Measurements from ENCODE around the gene DDAH1.

The DDAH1 gene

GRCh38 chr1:85467929-85468540 lies 3.1 kb upstream of the DDAH1 start:
- DNase-seq = no peak

DNA sequence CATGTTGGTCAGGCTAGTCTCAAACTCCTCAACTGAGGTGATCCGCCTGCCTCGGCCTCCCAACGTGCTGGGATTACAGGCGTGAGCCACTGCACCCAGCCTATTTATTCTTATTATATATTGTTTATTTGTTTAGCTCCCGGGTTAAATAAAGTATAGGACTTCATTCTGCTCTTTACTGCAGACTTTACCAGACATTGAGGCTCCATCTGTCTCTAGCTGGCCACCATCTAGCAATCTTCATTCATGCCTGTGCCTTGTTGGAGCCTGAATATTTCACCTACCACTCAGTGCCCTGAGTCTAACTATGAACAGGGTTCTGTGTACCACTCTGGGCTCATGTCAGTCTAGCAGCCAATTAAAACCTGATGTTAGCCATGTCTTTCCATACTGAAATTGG lies 2.1 kb upstream of the DDAH1 start:
- no peak for DNase-seq

DNA sequence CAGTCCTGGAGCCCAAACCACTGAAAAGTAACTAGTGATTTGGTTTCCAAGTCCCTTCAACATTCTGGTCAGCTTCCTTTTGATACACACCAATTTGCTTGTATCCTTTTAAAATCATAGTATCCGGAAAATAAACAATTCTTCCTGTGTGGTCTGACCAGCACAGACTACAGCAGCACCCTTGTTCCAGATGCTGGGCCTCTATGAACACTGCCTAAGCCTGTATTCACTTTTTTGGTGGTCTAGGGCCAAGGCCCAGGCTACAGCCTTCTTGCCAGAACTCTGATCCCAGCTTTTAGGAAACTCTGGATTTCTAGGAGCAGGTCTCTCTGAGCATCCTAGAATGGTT lies 801 bp upstream of the DDAH1 start:
- DNase-seq = no peak

DNA sequence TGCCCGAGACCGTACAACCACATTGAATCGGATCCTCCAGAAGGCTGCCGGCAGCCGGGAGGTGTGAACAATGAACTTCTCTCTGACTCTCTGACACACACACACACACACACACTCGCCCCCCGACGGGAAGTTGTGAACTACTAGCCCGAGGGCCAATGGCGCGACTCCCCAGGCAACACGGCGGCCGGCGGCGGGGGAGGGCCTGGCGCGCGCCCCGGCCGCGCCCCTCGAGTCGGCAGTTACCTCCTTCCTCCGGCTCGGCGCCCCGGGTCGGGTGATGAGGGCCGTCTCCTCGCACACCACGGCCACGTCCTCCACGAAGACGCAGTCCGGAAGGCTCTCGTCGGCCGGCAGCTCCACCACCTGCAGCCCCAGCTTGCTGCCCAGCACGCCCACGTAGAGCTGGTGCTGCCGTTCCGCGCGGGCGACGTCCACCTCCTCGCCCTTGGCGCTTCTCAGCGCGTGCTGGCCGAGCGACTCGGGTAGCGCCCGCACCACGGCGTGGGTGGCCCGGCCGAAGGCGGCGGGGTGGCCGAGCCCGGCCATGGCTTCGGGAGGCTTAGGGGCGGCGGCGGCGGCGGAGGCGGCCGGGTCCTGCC lies 361 bp downstream of the DDAH1 start:
- DNase-seq = no peak

GRCh38 chr1:85463731-85464496 lies 1.0 kb downstream of the DDAH1 start:
- DNase-seq = peak in 1 of 2 experiments; percentile 24

GRCh38 chr1:85462931-85463649 lies 1.9 kb downstream of the DDAH1 start:
- DNase-seq = no peak

DNA sequence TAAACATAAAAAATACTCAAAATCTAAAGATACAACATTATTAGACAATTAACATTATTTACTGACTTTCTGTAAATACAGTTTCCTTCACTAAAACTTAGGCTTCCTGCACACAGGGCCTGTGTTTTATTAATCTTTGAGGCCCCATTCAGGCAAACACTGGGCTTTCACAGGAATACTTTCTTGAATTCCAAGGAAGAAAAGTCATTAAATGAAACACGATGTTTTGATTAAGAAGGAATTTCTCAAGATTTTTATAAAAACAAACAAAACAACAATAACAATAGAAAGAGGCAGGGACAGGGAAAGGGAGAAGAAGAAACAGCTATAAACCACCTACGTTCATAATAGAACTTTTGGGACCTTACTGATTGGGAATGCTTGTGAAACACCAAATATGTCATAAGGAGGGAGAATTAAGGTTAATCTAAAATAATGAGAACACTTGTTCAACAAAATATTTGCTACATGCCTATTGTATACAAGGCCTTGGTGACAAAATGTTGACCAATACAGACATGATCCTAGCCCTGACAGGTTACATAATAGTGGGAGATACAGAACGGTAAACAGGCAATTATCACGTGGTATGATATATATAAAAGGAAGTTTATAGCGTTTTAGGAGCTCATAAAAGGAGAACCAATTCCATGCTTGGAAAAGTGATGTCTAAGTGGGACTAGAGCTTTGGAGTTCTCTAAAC lies 3.6 kb downstream of the DDAH1 start:
- DNase-seq = no peak

- no peak for DNase-seq
These were observed 4.3 kb downstream of the DDAH1 start for GRCh38 chr1:85460555-85461088.

DNA sequence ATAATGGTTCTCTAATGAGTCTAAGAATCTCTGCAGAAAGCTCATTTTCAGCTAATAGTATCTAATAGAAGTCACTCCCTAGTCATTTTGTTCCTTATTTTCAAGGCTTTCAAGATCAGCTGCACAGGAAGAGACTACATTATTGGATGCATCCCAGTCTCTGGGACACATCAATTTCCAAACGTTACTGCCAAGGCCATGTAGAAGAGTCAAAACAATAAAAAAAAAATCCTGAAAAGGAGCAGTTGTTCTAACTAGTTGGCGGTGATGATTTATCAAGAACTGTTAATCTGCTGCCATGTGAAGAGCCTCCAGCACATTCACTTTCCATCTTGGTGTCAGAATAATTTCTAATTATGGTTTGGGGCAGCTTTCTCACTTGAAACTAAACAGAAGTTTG lies 5.7 kb downstream of the DDAH1 start:
- no peak for DNase-seq

- no peak for DNase-seq
These were observed 10.7 kb downstream of the DDAH1 start for GRCh38 chr1:85454214-85454613.

DNA sequence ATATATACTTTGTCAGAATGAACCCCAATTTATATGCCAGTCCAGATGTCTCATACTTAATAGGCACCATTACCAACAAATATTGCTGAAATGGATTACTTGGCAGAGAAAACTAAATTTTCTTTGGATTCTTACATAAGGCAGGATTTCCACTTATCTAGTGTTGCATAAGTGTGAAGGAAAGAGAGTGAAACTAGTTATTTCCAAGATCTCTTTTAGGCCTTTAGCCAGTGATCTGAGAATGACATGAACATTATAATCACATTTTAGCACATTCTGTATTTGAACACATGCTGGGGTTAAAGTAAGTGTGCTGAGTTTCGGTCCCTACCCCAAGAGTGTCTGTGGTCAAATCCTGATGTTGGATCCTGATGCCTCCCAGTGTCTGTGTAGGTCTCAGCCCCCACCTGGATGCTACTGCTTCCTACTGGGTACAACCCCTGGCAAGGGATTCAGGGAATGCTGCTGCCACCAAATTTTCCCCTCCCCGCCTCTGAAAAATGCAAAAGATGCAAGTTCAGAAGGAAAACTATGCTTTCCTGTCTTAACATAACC lies 11.2 kb downstream of the DDAH1 start:
- DNase-seq = no peak

DNA sequence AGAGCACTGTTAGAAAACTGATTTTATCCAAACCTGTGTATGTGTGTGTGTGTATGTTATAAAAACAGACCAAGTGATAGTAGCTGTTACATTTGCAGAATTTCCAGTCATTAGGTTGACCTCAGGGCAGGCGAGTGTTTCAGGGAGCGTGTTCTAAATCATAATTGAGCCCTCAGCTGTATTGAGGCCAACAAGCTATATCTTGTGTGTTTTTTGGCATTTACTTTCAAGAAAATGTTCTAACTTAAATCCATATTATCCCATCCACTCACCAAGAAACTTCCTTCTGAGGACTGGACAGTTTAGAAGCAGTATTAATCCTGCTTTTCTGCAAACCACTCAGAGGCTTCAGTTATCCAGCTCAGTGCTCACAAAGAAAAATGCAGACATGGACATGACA lies 12.0 kb downstream of the DDAH1 start:
- DNase-seq = no peak

DNA sequence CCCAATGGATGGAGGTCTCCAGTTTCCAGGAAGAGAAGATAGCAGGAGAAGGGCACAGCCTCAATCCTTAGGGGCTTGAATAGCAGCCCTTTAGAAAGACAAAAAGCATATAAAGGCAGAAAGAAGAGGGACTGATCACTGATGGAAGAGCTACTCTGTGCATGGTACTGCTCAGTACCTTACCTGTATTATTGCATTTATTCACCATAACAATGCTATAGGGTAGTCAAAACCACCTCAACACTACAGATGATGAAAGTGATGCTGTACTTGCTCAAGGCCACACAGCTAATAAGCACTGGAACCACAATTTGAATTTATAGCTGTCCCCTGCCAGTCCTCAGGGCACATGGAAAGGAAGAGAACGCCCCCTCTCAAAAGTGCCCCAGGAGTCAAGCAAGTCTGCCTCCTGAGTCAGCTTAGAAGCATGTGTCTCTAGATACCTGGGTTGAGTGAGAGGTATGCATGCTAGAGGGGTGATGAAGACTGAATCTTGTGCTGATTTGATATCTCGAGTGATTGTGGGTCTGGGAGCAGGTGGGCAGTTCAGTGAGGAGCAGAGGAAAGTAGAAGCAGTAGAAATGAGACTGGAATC lies 13.6 kb downstream of the DDAH1 start:
- no peak for DNase-seq

DNA sequence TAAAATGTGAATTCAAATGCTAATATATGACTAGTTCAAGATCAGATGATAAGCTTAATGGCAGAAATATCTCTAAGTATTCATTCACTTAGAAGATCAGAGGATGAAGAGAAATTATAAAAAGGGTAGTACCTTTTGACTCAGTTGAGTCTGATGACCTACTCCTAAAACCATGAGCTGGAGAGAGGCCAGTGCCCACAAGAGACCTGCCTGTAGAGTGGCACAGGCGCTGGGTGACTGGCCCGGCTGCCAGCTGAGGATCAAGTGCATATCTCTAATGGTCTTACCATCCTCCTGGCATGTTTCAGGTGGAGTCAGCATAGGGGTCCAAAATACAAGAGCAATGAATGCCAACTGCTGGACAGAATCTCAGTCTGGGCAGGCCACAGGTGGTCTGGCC lies 14.1 kb downstream of the DDAH1 start:
- DNase-seq = no peak

DNA sequence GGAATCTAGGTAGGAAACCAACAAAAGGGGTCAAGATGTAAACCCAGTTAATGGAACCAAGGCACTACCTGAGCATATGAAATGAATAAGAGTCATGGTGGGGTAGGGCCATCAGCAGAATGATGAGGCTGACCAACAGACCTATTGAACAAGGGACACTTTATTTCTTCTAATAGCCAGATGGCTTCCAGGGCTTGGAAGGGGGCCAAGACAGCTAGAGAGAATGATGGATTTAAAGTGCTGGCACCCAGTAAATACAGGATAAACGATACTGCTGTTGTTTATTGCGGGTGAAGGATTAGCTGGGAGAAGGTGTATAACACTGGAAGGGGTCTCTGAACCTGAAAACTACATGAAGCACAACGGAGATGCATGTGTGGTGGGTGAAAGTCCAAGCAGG lies 15.6 kb downstream of the DDAH1 start:
- no peak for DNase-seq

DNA sequence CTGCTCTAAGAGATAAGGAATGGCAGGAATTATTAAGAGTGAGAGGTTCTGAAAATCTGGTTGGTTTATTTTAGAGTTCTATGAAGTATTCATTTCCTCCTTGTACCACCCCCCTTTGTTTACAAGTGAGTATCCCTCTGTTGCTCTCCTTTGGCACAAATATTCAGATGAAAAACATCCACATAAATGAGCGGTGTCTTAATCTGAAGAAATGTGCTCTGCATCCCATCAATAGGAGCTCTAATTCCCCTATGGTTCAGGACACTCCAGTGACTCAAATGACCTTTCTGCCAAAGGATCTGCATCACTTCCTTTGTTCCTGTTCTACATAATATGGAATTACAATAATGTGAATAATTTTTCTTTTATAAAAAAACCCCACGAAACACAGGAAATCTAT lies 16.6 kb downstream of the DDAH1 start:
- no peak for DNase-seq

GRCh38 chr1:85447006-85447943 lies 17.7 kb downstream of the DDAH1 start:
- DNase-seq = no peak

- DNase-seq = no peak
These were observed 19.1 kb downstream of the DDAH1 start for GRCh38 chr1:85445906-85446305.

DNA sequence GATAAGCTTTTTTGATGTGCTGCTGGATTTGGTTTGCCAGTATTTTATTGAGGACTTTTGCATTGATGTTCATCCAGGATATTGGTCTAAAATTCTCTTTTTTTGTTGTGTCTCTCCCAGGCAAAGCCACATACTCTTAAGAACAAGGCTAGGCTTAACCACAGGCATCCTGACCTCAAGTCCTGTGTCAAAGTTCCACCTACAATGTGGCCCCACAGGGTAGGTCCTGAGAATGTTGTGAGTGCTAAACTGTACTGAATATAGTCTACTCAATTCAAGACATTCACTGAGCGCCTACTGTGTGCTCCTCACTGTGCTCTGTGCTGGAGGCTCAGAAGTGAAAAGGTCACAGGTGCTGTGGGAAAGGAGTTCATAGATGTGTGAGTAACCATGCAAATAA lies 20.6 kb downstream of the DDAH1 start:
- DNase-seq = no peak

GRCh38 chr1:85440612-85441011 lies 24.3 kb downstream of the DDAH1 start:
- no peak for DNase-seq

DNA sequence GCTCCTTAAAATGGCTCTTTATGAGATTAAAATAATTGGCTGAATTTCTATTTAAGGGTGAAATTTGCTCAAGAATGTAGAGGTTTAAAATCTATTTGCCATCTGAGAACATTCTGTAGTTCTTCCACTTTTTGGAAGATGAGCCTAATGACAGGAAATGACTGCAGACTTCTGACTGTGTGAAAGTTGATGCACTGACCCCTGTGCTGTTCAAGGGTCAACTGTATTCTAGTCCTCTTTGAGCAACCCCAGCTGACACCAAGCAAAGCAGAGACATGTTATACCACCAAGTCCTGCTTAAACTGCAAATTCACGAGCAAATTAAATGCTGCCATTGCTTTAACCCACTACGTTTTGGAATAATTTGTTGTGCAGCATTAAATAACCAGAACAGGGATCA lies 26.6 kb downstream of the DDAH1 start:
- DNase-seq = no peak

Data from cerebellar nuclear complex (tissue), 1 donor.